CD14-positive monocyte (primary cell): ENCODE measurements around the gene NDUFB4. TPM values are rescaled to one million over a fixed set of nuclear protein-coding genes. Genes with fewer than 3 reads are reported as not detected.
A peak's percentile ranks its signal among the peaks of the same experiment; 100 is the strongest.

ENCODE experiments used
- DNase-seq, 3 donors: peaks; one replicate each; pipeline ENCODE4 v3.0.0-alpha.2; 2011 to 2022
- H2AFZ ChIP-seq: 2 replicates; pipeline ENCODE4 v1.6.0; 2012; ENCODE audit warnings: mild to moderate bottlenecking, low read depth, low read length, inconsistent platforms; ENCODE audit not compliant: insufficient read depth, poor library complexity, severe bottlenecking
- H3K27ac ChIP-seq, 2 donors: 1 replicate in 1 of 2; 2 replicates in 1 of 2; pipeline ENCODE4 v1.5.1; 2012 to 2013; ENCODE audit warnings: low read length in 2 of 2, control low read depth in 1 of 2, inconsistent platforms in 1 of 2, low read depth in 1 of 2, mild to moderate bottlenecking in 1 of 2
- H3K27me3 ChIP-seq, 2 donors: one replicate each; pipeline versions ENCODE4 v1.6.0 to v1.6.1; 2011 to 2013; ENCODE audit warnings: low read length in 2 of 2; ENCODE audit not compliant: control insufficient read depth in 2 of 2, insufficient read depth in 2 of 2
- H3K36me3 ChIP-seq, 2 donors: replicated peaks in 1 of 2; 1 replicate in 1 of 2; 2 replicates in 1 of 2; pipeline versions ENCODE4 v1.5.1 to v1.6.1; 2012 to 2013; ENCODE audit warnings: low read length in 2 of 2, control low read depth in 1 of 2, inconsistent platforms in 1 of 2, mild to moderate bottlenecking in 1 of 2; ENCODE audit not compliant: insufficient read depth in 2 of 2, control insufficient read depth in 1 of 2
- H3K4me1 ChIP-seq, 2 donors: 1 replicate in 1 of 2; 2 replicates in 1 of 2; pipeline versions ENCODE4 v1.5.1 to v1.6.1; 2012 to 2013; ENCODE audit warnings: low read length in 2 of 2, control low read depth in 1 of 2, inconsistent platforms in 1 of 2, mild to moderate bottlenecking in 1 of 2, moderate library complexity in 1 of 2; ENCODE audit not compliant: insufficient read depth in 2 of 2, control insufficient read depth in 1 of 2
- H3K4me2 ChIP-seq: replicated peaks from 2 replicates; pipeline ENCODE3; 2012; ENCODE audit warnings: low read length, moderate library complexity, mild to moderate bottlenecking; ENCODE audit not compliant: poor library complexity, severe bottlenecking; ENCODE audit errors: extremely low read depth
- H3K4me3 ChIP-seq, 3 experiments: fragments of 200-600 bp in 1 of 3; sonication (generic) in 1 of 3; replicated peaks in 1 of 3; 1 replicate in 2 of 3; 2 replicates in 1 of 3; pipeline ENCODE4 v1.5.1; 2011 to 2013; ENCODE audit warnings: low read length in 3 of 3, mild to moderate bottlenecking in 3 of 3, control low read depth in 2 of 3, low read depth in 2 of 3, inconsistent platforms in 1 of 3, moderate library complexity in 1 of 3
- H3K79me2 ChIP-seq: 2 replicates; pipeline ENCODE4 v1.6.0; 2012; ENCODE audit warnings: mild to moderate bottlenecking, control low read depth, inconsistent platforms, low read length, moderate library complexity; ENCODE audit not compliant: insufficient read depth
- H3K9ac ChIP-seq: 2 replicates; pipeline ENCODE4 v1.6.0; 2017; ENCODE audit warnings: low read length, mild to moderate bottlenecking; ENCODE audit not compliant: insufficient read depth, poor library complexity, severe bottlenecking
- H3K9me3 ChIP-seq, 2 donors: replicated peaks in 1 of 2; 1 replicate in 1 of 2; 2 replicates in 1 of 2; pipeline versions ENCODE4 v1.5.1 to v1.6.1; 2012 to 2013; ENCODE audit warnings: low read length in 2 of 2, control low read depth in 1 of 2; ENCODE audit not compliant: control insufficient read depth in 1 of 2, insufficient read depth in 1 of 2
- H4K20me1 ChIP-seq: 2 replicates; pipeline ENCODE4 v1.6.0; 2012; ENCODE audit warnings: mild to moderate bottlenecking, low read length, control low read depth, moderate library complexity; ENCODE audit not compliant: insufficient read depth
- H3K27ac Mint-ChIP-seq, 7 donors: one replicate each; pipeline ENCODE4 v1.8.0; 2020; ENCODE audit warnings: mild to moderate bottlenecking in 7 of 7, mixed read lengths in 7 of 7, moderate library complexity in 6 of 7, inconsistent platforms in 2 of 7
- H3K27me3 Mint-ChIP-seq, 3 donors: one replicate each; pipeline ENCODE4 v1.8.0; 2021 to 2022; ENCODE audit warnings: low read depth in 3 of 3, mild to moderate bottlenecking in 3 of 3, mixed read lengths in 3 of 3, moderate library complexity in 3 of 3, inconsistent platforms in 1 of 3
- H3K36me3 Mint-ChIP-seq, 2 donors: one replicate each; pipeline ENCODE4 v1.8.0; 2020; ENCODE audit warnings: mixed read lengths in 2 of 2, inconsistent platforms in 1 of 2, mild to moderate bottlenecking in 1 of 2
- H3K4me1 Mint-ChIP-seq: one replicate; pipeline ENCODE4 v1.8.0; 2020; ENCODE audit warnings: mild to moderate bottlenecking, mixed read lengths
- H3K4me3 Mint-ChIP-seq, 2 donors: one replicate each; pipeline ENCODE4 v1.8.0; 2020; ENCODE audit warnings: mild to moderate bottlenecking in 2 of 2, mixed read lengths in 2 of 2, moderate library complexity in 1 of 2
- H3K9me3 Mint-ChIP-seq, 7 donors: one replicate each; pipeline ENCODE4 v1.8.0; 2020 to 2022; ENCODE audit warnings: mixed read lengths in 7 of 7, mild to moderate bottlenecking in 6 of 7, moderate library complexity in 6 of 7, inconsistent platforms in 2 of 7
- CTCF ChIP-seq: fragments of 200-600 bp; IDR thresholded peaks from one replicate; pipeline ENCODE4 v1.8.0; 2022; ENCODE audit warnings: antibody characterized with exemption, mild to moderate bottlenecking
- WGBS: methylation state at CpG from one replicate; pipeline ENCODE4 v1.1.5; 2013; ENCODE audit warnings: missing lambda C conversion rate; ENCODE audit not compliant: insufficient coverage; 5-methylcytosine and 5-hydroxymethylcytosine counted together
- intact Hi-C, 2 donors: fragments of 100-400 bp; cut with micrococcal nuclease; formaldehyde crosslinking; loops; one replicate each; pipeline versions ENCODE4 v1.15.0 to v1.15.1; 2023
- polyA plus RNA-seq, 3 donors: library from polyadenylated mRNA; depleted of rRNA in 1 of 3; unstranded in 2 of 3; stranded (reverse) in 1 of 3; fragments of 300-500 nt in 2 of 3; fragments of >200 nt in 1 of 3; fragmentation: Illumina TruSeq in 2 of 3; gene quantifications; 1 replicate in 2 of 3; 2 replicates in 1 of 3; pipeline ENCODE4 v1.2.3, GENCODE V29; 2012 to 2021

The NDUFB4 gene
- polyA plus RNA-seq, 3 donors: 93.7 to 215 (median 173) TPM

- Histone ChIP-seq H3K27ac (no peak overlapping the region), H2AFZ (no peak overlapping the region), H3K27me3 (no peaks in the 10 kb centered on the region), H3K9ac (no peak overlapping the region), H3K79me2 (no peaks in the 10 kb centered on the region), H4K20me1 (no peaks in the 10 kb centered on the region), H3K9me3 (no peaks in the 10 kb centered on the region), H3K4me1 (peaks cover 16 to 17% of the 10 kb centered on the region in 2 donors), H3K4me2 (no peak overlapping the region), H3K36me3 (no peaks in the 10 kb centered on the region), H3K4me3 (no peak overlapping the region)
- intact Hi-C loops: loop anchor here in 1 of 2 donors (5.0 to 10.0 kb wide), 2 partner anchors 131 to 664 kb away; no protein-coding TSS in a partner anchor
- Mint-ChIP-seq H3K27ac (no peak overlapping the region), H3K4me3 (no peak overlapping the region), H3K9me3 (peaks cover 0 to 2% (median 0%) of the 10 kb centered on the region in 7 donors), H3K36me3 (no peaks in the 10 kb centered on the region), H3K27me3 (peaks cover 0 to 6% (median 2%) of the 10 kb centered on the region in 3 donors), H3K4me1 (peaks cover 18% of the 10 kb centered on the region)
- no peak for DNase-seq
- WGBS: 94% methylated on average over 6 of the region's 7 CpGs
- TF ChIP-seq CTCF: no peak
Measured at GRCh38 chr3:120555657-120556509, 40.3 kb upstream of the NDUFB4 start.

- no peak overlapping the region for H2AFZ ChIP-seq
- Mint-ChIP-seq H3K36me3 (no peaks in the 10 kb centered on the region), H3K4me1 (peaks cover 22% of the 10 kb centered on the region), H3K27me3 (peaks cover 0 to 5% (median 2%) of the 10 kb centered on the region in 3 donors), H3K4me3 (no peak overlapping the region), H3K27ac (peak overlapping the region in 2 of 7 donors; percentile 31 to 87), H3K9me3 (peaks cover 0 to 2% (median 0%) of the 10 kb centered on the region in 7 donors)
- no peak overlapping the region for H3K4me3 ChIP-seq
- TF ChIP-seq CTCF: no peak
- no peak overlapping the region for H3K9ac ChIP-seq
- no peaks in the 10 kb centered on the region for H3K27me3 ChIP-seq
- H4K20me1 ChIP-seq: no peaks in the 10 kb centered on the region
- no peaks in the 10 kb centered on the region for H3K79me2 ChIP-seq
- no peak overlapping the region for H3K27ac ChIP-seq
- no peak for DNase-seq
- no peak overlapping the region for H3K4me2 ChIP-seq
- intact Hi-C loops: loop anchor here in 1 of 2 donors (5.0 to 10.0 kb wide), 2 partner anchors 132 to 665 kb away; no protein-coding TSS in a partner anchor
- H3K9me3 ChIP-seq: no peaks in the 10 kb centered on the region
- peaks cover 16 to 17% of the 10 kb centered on the region in 2 donors for H3K4me1 ChIP-seq
- no peaks in the 10 kb centered on the region for H3K36me3 ChIP-seq
Measured at GRCh38 chr3:120557115-120557514, 39.0 kb upstream of the NDUFB4 start.
